Psoas muscle (tissue), 8 donors: ENCODE measurements around the gene TXNDC11. TPM values are rescaled to one million over a fixed set of nuclear protein-coding genes. Genes with fewer than 3 reads are reported as not detected.

ENCODE experiments used
- ATAC-seq, 4 donors: fragments of 200-7000 bp; cut with Tn5 transposase; one replicate each; pipeline ENCODE4 v1.9.1; 2020; ENCODE audit warnings: moderate library complexity in 3 of 4, mild to moderate bottlenecking in 2 of 4
- DNase-seq, 2 donors: peaks; one replicate each; pipeline ENCODE4 v3.0.0-alpha.2; 2020
- H3K27ac ChIP-seq: fragments of 200-600 bp; one replicate; pipeline ENCODE4 v1.8.0; 2022
- H3K27me3 ChIP-seq, 3 donors: fragments of 200-600 bp in 1 of 3; one replicate each; pipeline versions ENCODE4 v1.6.1 to v1.8.0; 2013 to 2022; ENCODE audit warnings: low read length in 2 of 3, mild to moderate bottlenecking in 2 of 3, moderate library complexity in 1 of 3; ENCODE audit not compliant: insufficient read depth in 3 of 3
- H3K36me3 ChIP-seq, 2 donors: fragments of 200-600 bp in 1 of 2; one replicate each; pipeline versions ENCODE4 v1.6.1 to v1.8.0; 2013 to 2022; ENCODE audit warnings: low read depth in 1 of 2, mild to moderate bottlenecking in 1 of 2, moderate library complexity in 1 of 2; ENCODE audit not compliant: insufficient read depth in 1 of 2
- H3K4me1 ChIP-seq: fragments of 200-600 bp; one replicate; pipeline ENCODE4 v1.8.0; 2022
- H3K4me3 ChIP-seq: fragments of 200-600 bp; one replicate; pipeline ENCODE4 v1.8.0; 2022; ENCODE audit warnings: mild to moderate bottlenecking
- H3K9me3 ChIP-seq: fragments of 200-600 bp; one replicate; pipeline ENCODE4 v1.8.0; 2022
- WGBS, 3 donors: extraction: QIAGEN DNeasy Blood & Tissue Kit; methylation state at CpG; one replicate each; pipeline versions ENCODE4 v1.1.6 to v1.1.7; 2013; 5-methylcytosine and 5-hydroxymethylcytosine counted together
- intact Hi-C, 2 donors: fragments of 100-400 bp; cut with DNase I; formaldehyde crosslinking; loops; one replicate each; pipeline versions ENCODE4 v1.11.0 to v1.14.2; 2022
- polyA plus RNA-seq, 3 donors: library from polyadenylated mRNA; stranded (reverse); fragments of 200-250 nt; gene quantifications; one replicate each; pipeline ENCODE4 v1.2.3, GENCODE V29; 2013
- total RNA-seq, 4 donors: library from RNA; stranded (reverse); fragmentation: NEBNext Ultra II Directional in 2 of 4; extraction: Animal tissue kit (Norgen Biotek cat#: 25700) in 2 of 4; gene quantifications; one replicate each; pipeline versions ENCODE4 v1.2.1 to v1.2.4, GENCODE V29; 2021 to 2023
- TF ChIP-seq, protein P1 (sequence below): fragments of 200-600 bp; IDR thresholded peaks from one replicate; pipeline ENCODE4 v1.8.0; 2022; ENCODE audit warnings: antibody characterized with exemption
- donor health status: healthy with polysubstance abuse.
- donor health status: DM: no; HTN: no; CAD: no; lungs with moderate emphysema.
- donor health status: Bipolar disorder and iron deficiency.
- donor health status: healthy.
- donor health status: DM: yes; HTN: yes; CAD: no.
- donor health status: DM: no; HTN: no; CAD: no.
- donor health status: DM: no; HTN: no; CAD: no.
- donor health status: DM: yes; HTN: yes; CAD: no.

TXNDC11 gene
- total and polyA plus RNA-seq, 7 donors: 21.3 to 49.1 (median 37.2) TPM

DNA sequence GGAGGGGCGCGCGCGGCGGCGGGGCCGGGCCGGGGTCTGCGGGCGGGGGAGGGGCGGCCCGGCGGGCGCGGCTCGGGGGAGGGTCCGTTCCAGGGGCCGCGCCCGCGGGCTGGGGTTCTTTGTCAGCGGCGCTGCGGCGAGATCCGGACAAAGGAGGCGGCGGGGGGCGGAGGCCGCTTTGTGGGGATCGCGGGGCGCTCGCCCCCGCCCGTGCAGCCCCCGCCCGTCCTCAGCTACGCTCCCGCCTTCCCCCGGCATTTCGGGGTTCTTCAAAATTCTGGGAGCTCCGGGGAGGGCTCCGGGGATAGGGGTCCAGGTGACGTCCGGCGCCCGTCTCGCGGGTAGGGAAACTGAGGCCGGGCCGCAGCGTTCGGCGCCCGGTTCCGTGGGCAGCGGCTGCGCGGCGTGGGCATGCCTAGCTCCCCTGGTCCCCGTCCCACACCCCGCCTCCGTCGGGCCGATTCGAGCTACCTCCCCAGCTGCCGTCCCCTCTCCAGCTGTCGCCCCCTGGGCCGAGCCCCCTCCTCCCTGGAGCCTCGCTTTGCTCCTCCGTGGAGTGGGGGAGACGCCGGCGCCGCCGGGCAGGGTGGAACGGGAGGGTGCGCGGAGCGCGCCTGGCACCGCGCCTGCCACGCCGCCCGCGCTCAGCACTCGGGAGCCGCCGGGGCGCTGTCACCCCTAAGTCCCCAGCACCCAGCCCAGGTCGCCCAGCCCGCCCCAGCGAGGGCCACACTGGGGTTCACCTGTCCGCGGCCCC lies 73.9 kb downstream of the TXNDC11 start:
- Histone ChIP-seq H3K4me3 (peak overlapping the region; percentile 87), H3K9me3 (no peaks in the 10 kb centered on the region), H3K4me1 (peaks cover 47% of the 10 kb centered on the region), H3K27me3 (no peaks in the 10 kb centered on the region), H3K27ac (peak overlapping the region; percentile 91), H3K36me3 (no peaks in the 10 kb centered on the region)
- 2 to 7% (median 3%) methylated on average over 43 to 97 of the region's 97 CpGs for WGBS, 3 donors
- peak; percentile 52 to 74 for DNase-seq
- intact Hi-C loops: loop anchor here in 1 of 2 donors (2.0 kb wide), 1 partner anchor 174 kb away; no protein-coding TSS in a partner anchor
- TF ChIP-seq, protein P1, sequence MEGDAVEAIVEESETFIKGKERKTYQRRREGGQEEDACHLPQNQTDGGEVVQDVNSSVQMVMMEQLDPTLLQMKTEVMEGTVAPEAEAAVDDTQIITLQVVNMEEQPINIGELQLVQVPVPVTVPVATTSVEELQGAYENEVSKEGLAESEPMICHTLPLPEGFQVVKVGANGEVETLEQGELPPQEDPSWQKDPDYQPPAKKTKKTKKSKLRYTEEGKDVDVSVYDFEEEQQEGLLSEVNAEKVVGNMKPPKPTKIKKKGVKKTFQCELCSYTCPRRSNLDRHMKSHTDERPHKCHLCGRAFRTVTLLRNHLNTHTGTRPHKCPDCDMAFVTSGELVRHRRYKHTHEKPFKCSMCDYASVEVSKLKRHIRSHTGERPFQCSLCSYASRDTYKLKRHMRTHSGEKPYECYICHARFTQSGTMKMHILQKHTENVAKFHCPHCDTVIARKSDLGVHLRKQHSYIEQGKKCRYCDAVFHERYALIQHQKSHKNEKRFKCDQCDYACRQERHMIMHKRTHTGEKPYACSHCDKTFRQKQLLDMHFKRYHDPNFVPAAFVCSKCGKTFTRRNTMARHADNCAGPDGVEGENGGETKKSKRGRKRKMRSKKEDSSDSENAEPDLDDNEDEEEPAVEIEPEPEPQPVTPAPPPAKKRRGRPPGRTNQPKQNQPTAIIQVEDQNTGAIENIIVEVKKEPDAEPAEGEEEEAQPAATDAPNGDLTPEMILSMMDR: no peak
- ATAC-seq: peak; percentile 14 to 33 (median 18)

DNA sequence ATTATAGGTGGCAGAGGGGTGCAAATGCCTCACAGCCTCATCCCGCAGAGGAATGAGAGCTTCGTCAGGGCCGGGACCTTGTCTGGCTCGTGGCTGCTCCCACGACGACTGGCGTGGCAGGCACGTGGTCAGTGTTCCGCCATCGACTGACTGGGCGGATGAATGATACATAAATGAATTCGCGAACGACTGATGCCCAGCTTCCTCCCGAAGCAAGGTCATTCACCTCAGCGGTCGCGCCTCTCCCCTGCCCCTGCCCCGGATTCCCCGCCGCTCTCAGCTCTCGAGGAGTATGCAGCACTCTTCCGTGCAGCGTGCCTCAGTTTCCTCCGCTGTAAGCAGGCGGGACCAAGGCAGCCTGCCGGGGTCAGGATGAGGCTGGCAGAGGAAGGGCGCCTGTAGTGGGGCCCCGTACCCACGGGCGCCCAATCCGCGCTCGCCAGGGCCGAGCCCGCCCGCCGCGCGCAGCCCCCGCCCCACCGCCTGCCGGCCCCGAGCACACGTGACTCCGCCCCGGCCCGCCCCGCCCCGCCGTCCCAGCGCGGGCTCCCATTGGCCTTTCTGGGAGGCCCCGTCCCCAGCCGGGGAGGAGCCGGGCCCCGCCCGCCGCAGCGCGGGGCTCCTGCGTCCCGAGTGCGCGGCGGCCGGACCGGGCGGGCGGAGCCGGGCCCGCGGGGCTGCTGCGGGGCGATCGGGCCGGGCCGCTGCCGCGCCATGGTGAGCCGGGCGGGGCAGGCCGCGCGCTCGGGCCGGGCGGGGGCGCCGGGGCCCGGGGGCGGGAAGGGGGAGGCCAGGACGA lies 74.6 kb downstream of the TXNDC11 start, which contains the start of gene SNN:
TSS of gene SNN (plus strand) at position 632 of the 799 bp plus-strand sequence. CDS start 7,605 bp downstream, outside the sequence.
- no peaks in the 10 kb centered on the region for H3K27me3 ChIP-seq

DNA sequence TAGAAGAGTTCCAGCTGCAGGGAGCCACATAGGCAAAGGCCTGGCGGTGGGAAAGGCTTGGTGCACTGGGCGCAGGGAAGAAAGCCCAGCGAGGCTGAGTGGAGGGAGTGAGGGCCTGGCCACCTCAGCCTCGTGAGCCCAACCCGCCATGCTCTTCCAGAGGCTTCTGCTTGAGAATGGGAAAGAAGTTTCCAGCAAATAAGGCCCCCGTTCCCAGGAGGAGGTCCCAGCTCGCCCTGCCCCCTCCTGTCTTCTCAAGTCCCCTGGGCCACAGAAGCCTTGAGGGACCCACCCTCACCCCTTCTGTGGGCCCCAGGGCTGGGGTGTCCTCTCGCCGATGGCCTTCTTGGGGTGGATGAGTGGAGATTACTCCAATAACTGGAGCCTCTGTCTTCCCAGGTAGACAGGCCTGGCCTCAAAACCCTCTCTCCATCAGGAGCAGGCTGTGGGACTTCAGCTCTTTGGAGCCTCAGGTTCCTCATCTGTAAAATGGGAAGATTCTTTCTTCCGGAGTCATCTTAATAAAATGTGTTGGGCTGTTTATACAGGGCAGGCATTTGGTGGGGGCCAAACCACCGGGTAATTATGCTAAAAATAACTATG lies 75.3 kb downstream of the TXNDC11 start:
- Histone ChIP-seq H3K9me3 (no peaks in the 10 kb centered on the region), H3K4me3 (peak overlapping the region; percentile 64), H3K27ac (peak overlapping the region; percentile 87), H3K4me1 (peaks cover 32% of the 10 kb centered on the region), H3K27me3 (no peaks in the 10 kb centered on the region), H3K36me3 (no peaks in the 10 kb centered on the region)
- ATAC-seq (no peak), DNase-seq (no peak)
- TF ChIP-seq, protein P1: no peak
- intact Hi-C loops: no loop called here
- WGBS, 3 donors: 83 to 86% (median 86%) methylated on average over 9 to 11 of the region's 11 CpGs

More for the DNA sequence above, 74.6 kb downstream of the TXNDC11 start, which contains the start of gene SNN:
- ATAC-seq (peak; percentile 79 to 83 (median 80)), DNase-seq (peak; percentile 93 to 94)
- H3K4me1 ChIP-seq: peaks cover 39% of the 10 kb centered on the region
- H3K36me3 ChIP-seq: no peaks in the 10 kb centered on the region
- H3K9me3 ChIP-seq: no peaks in the 10 kb centered on the region
- intact Hi-C loops: loop anchor here in 1 of 2 donors (2.0 kb wide), 1 partner anchor 173 kb away; no protein-coding TSS in a partner anchor
- 4 to 9% (median 6%) methylated on average over 34 to 91 of the region's 93 CpGs for WGBS, 3 donors
- H3K4me3 ChIP-seq: peak within 1 kb of the TSS; percentile 87
- TF ChIP-seq, protein P1: no peak
- peak within 1 kb of the TSS; percentile 91 for H3K27ac ChIP-seq

DNA sequence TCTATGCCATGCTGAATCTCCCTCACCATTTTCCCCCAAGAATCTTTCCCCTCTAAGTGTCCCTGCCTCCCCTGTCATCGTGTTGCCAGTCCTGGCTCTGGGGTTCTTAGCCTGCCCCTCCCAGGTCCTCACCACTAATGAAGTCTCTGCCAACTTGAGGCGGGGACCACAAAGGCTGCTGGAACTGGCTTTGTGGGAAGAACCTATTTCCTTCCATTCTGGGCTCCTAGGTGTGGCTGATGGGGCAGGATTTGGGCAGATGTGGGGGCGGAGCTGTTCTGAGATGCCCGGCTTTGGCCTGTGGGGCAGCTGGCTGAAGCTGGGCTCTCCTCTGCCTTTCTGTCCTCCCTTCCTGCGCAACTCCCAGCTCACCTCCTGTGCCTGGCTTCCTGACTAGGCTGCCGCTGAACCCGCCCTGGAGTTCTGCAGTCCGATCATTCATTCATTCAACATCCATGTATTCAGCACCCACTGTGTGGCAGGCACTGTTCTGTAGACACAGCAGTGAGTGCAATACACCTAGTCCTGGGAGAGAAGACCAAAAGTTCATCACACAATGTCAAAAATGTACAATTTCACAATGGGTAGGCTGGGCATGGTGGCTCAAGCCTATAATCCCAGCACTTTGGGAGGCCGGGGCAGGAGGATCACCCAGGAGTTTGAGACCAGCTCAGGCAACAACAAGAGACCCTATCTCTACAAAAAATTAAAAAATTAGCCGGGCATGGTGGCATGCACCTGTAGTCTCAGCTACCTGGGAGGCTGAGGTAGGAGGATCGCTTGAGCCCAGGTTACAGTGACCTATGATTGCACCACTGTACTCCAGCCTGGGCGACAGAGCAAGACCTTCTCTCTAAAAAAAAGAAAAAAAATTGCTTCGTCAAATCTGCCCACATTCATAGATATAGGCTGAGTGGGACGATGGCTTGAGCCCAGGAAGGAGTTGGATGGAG lies 76.3 kb downstream of the TXNDC11 start:
- WGBS, 3 donors: 83 to 89% (median 83%) methylated on average over 13 to 14 of the region's 14 CpGs
- Histone ChIP-seq H3K9me3 (no peaks in the 10 kb centered on the region), H3K27me3 (no peaks in the 10 kb centered on the region), H3K4me3 (no peak overlapping the region), H3K27ac (peak overlapping the region; percentile 87), H3K4me1 (peaks cover 22% of the 10 kb centered on the region), H3K36me3 (no peaks in the 10 kb centered on the region)
- TF ChIP-seq, protein P1: no peak
- intact Hi-C loops: no loop called here
- DNase-seq: no peak
- ATAC-seq: no peak
